PC-3 (cell line): ENCODE results near the gene FBXL4. TPM values are rescaled to one million over a fixed set of nuclear protein-coding genes. Genes with fewer than 3 reads are reported as not detected.
"Not testable (repeated sequence)": the region's sequence is repeated elsewhere in the genome, so short reads cannot be mapped to it uniquely, and the experiment has no call there.

Experiments
- ATAC-seq: fragments of 200-7000 bp; cut with Tn5 transposase; 2 replicates; pipeline ENCODE4 v1.9.1; 2020; ENCODE audit warnings: mild to moderate bottlenecking, moderate library complexity
- BruUV-seq: library from RNA; stranded (reverse); fragments of 400-500 nt; replicated peaks from 2 replicates; lab custom pipeline; 2021; lab: Mats Ljungman, UMichigan
- CTCF ChIA-PET: fragments of 300-600 bp; sonication (Branson Sonifier 250); formaldehyde crosslinking; loops from one replicate; lab custom pipeline; 2022; ENCODE audit warnings: antibody characterized with exemption; lab: Charles Lee
- POLR2A ChIA-PET: fragments of 300-600 bp; sonication (Branson Sonifier 250); formaldehyde crosslinking; loops from one replicate; lab custom pipeline; 2022; ENCODE audit warnings: antibody characterized with exemption; ENCODE audit not compliant: unreplicated experiment; lab: Charles Lee
- DNase-seq: peaks from one replicate; pipeline ENCODE4 v3.0.0-alpha.2; 2015
- H2AFZ ChIP-seq: fragments of 300-600 bp; sonication (generic); 2 replicates; pipeline ENCODE4 v1.6.0; 2016; ENCODE audit warnings: antibody characterized with exemption, low read length
- H3F3A ChIP-seq: fragments of 300-600 bp; sonication (generic); one replicate; pipeline ENCODE4 v1.6.0; 2017; ENCODE audit warnings: antibody characterized with exemption, low read length, control low read depth, mild to moderate bottlenecking; ENCODE audit not compliant: unreplicated experiment
- H3K27ac ChIP-seq: fragments of 300-600 bp; sonication (generic); 2 replicates; pipeline ENCODE4 v1.5.1; 2016; ENCODE audit warnings: mild to moderate bottlenecking, low read length
- H3K27me3 ChIP-seq: fragments of 300-600 bp; sonication (generic); 2 replicates; pipeline ENCODE4 v1.6.1; 2016; ENCODE audit warnings: low read length, mixed read lengths
- H3K36me3 ChIP-seq: fragments of 300-600 bp; sonication (generic); 2 replicates; pipeline ENCODE4 v1.6.1; 2016; ENCODE audit warnings: low read depth, mixed run types, low read length, mixed read lengths
- H3K4me1 ChIP-seq: fragments of 300-600 bp; sonication (generic); 2 replicates; pipeline ENCODE4 v1.5.1; 2016; ENCODE audit warnings: low read length; ENCODE audit not compliant: insufficient read depth
- H3K4me2 ChIP-seq: fragments of 300-600 bp; sonication (generic); 2 replicates; pipeline ENCODE4 v1.6.0; 2016; ENCODE audit warnings: low read length
- H3K4me3 ChIP-seq: fragments of 300-600 bp; sonication (generic); 2 replicates; pipeline ENCODE4 v1.5.1; 2016; ENCODE audit warnings: mild to moderate bottlenecking, low read length, mixed read lengths
- H3K79me2 ChIP-seq: fragments of 300-600 bp; sonication (generic); 2 replicates; pipeline ENCODE4 v1.6.1; 2017; ENCODE audit warnings: low read length, mixed read lengths
- H3K9ac ChIP-seq: fragments of 300-600 bp; sonication (generic); 2 replicates; pipeline ENCODE4 v1.6.0; 2016; ENCODE audit warnings: mild to moderate bottlenecking, low read length
- H3K9me2 ChIP-seq: fragments of 300-600 bp; sonication (generic); replicated peaks from 2 replicates; pipeline ENCODE4 v1.6.1; 2016; ENCODE audit warnings: mixed run types, low read length, mixed read lengths
- H3K9me3 ChIP-seq: fragments of 300-600 bp; sonication (generic); 2 replicates; pipeline ENCODE4 v1.6.1; 2016; ENCODE audit warnings: low read length, mixed read lengths
- H4K20me1 ChIP-seq: fragments of 300-600 bp; sonication (generic); 2 replicates; pipeline ENCODE4 v1.6.1; 2016; ENCODE audit warnings: low read length, mixed read lengths
- EZH2 ChIP-seq: fragments of 300-600 bp; sonication (generic); IDR thresholded peaks from one replicate; pipeline ENCODE4 v1.6.1; 2017; ENCODE audit warnings: antibody characterized with exemption, mild to moderate bottlenecking, low read length; ENCODE audit not compliant: unreplicated experiment
- EZH2phosphoT487 ChIP-seq: fragments of 300-600 bp; sonication (generic); IDR thresholded peaks from 2 replicates; pipeline ENCODE4 v1.6.1; 2018; ENCODE audit warnings: mild to moderate bottlenecking, antibody characterized with exemption, low read length, borderline replicate concordance
- intact Hi-C: fragments of 100-400 bp; cut with micrococcal nuclease; formaldehyde crosslinking; loops from 2 replicates; pipeline ENCODE4 v1.9.0; 2023
- total RNA-seq: library from RNA; depleted of rRNA; stranded (reverse); fragments of >200 nt; gene quantifications from 2 replicates; pipeline ENCODE4 v1.2.3, GENCODE V29; 2014
- TF ChIP-seq, protein P1 (sequence below): fragments of 300-600 bp; sonication (generic); conservative IDR thresholded peaks from 2 replicates; pipeline ENCODE4 v1.5.1; 2017; ENCODE audit warnings: antibody characterized with exemption, low read depth, mild to moderate bottlenecking, low read length

Gene FBXL4
- total RNA-seq, 1 experiment from 2014 or later = 3.8 TPM

DNA sequence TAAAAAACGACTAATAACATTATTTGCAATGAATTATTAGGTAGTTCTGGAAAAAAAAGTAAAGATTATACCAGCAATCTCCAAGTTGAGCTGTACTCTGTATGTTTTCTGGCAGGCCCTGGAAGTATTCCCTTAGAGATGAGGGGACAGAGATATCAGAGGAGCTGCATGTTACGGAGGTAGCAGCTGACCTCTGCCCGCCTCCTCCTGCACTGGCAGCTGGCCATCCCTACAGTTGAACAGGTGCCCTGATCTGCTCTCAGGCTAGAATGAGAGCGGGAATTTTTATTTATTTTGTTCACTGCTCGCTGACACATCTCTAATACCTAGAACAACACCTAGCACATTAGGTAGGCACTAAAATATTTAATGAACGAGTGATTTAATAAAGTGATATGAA lies 23.1 kb downstream of the FBXL4 start:
- Histone ChIP-seq H3F3A (no peaks in the 10 kb centered on the region), H3K4me2 (no peak overlapping the region), H3K9me3 (no peaks in the 10 kb centered on the region), H3K9me2 (no peaks in the 10 kb centered on the region), H3K27ac (no peak overlapping the region), H3K79me2 (no peaks in the 10 kb centered on the region), H3K9ac (no peak overlapping the region), H3K4me3 (no peak overlapping the region), H3K27me3 (no peaks in the 10 kb centered on the region), H3K36me3 (peaks cover 4% of the 10 kb centered on the region; the same call in 1 of the 2 replicates), H4K20me1 (no peaks in the 10 kb centered on the region), H2AFZ (no peak overlapping the region), H3K4me1 (no peaks in the 10 kb centered on the region)
- no TSS peak for BruUV-seq
- no peak for TF ChIP-seq EZH2phosphoT487
- TF ChIP-seq, protein P1, sequence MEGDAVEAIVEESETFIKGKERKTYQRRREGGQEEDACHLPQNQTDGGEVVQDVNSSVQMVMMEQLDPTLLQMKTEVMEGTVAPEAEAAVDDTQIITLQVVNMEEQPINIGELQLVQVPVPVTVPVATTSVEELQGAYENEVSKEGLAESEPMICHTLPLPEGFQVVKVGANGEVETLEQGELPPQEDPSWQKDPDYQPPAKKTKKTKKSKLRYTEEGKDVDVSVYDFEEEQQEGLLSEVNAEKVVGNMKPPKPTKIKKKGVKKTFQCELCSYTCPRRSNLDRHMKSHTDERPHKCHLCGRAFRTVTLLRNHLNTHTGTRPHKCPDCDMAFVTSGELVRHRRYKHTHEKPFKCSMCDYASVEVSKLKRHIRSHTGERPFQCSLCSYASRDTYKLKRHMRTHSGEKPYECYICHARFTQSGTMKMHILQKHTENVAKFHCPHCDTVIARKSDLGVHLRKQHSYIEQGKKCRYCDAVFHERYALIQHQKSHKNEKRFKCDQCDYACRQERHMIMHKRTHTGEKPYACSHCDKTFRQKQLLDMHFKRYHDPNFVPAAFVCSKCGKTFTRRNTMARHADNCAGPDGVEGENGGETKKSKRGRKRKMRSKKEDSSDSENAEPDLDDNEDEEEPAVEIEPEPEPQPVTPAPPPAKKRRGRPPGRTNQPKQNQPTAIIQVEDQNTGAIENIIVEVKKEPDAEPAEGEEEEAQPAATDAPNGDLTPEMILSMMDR = no peak
- TF ChIP-seq EZH2 = no peak
- DNase-seq (no peak), ATAC-seq (no peak)
- CTCF ChIA-PET = no interaction called here
- intact Hi-C loops = no loop called here
- POLR2A ChIA-PET = no interaction called here

DNA sequence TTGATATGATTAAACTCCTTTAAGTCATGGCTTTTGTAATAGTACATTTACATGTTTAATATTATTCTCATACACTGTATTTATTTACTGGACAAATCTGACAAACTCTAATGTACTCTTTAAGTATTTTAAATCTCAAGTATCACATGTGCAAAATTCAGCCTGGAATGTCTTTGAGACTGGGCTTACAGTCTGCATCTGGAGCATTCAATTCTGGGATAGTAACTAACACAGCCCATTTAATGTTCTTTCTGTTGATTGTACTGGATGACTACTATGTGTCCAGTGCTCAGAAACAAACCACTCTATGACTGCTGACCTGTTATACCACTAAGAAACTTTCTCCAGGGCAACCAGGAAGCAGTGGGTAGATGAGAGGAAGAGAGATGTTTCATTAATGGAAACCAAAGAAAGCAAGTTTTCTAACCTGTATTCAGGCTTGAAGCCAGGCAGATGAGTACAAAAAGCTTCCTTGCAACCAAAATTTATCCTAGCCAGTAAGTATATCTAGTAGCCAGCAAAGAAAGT lies 26.8 kb downstream of the FBXL4 start:
- no peaks in the 10 kb centered on the region for H3K36me3 ChIP-seq
- intact Hi-C loops = no loop called here
- no peaks in the 10 kb centered on the region for H3K4me1 ChIP-seq
- no peaks in the 10 kb centered on the region for H3K9me2 ChIP-seq
- H3K27ac ChIP-seq = no peak overlapping the region
- H3K9me3 ChIP-seq = no peaks in the 10 kb centered on the region
- no peaks in the 10 kb centered on the region for H3F3A ChIP-seq
- POLR2A ChIA-PET = no interaction called here
- no peak overlapping the region for H3K4me2 ChIP-seq
- ATAC-seq (no peak), DNase-seq (no peak)
- H3K4me3 ChIP-seq = no peak overlapping the region
- H3K9ac ChIP-seq = no peak overlapping the region
- TF ChIP-seq EZH2phosphoT487 (no peak), EZH2 (no peak)
- TF ChIP-seq, protein P1 = no peak
- no TSS peak for BruUV-seq
- no peaks in the 10 kb centered on the region for H3K27me3 ChIP-seq
- CTCF ChIA-PET = no interaction called here
- H3K79me2 ChIP-seq = no peaks in the 10 kb centered on the region
- H4K20me1 ChIP-seq = no peaks in the 10 kb centered on the region
- H2AFZ ChIP-seq = no peak overlapping the region

DNA sequence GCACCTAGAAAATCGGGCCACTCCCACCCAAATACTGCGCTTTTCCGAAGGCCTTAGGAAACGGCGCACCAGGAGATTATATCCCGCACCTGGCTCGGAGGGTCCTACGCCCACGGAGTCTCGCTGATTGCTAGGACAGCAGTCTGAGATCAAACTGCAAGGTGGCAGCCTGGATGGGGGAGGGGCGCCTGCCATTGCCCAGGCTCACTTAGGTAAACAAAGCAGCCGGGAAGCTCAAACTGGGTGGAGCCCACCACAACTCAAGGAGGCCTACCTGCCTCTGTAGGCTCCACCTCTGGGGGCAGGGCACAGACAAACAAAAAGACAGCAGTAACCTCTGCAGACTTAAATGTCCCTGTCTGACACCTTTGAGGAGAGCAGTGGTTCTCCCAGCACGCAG lies 36.8 kb downstream of the FBXL4 start:
- BruUV-seq, ATAC-seq, intact Hi-C loops: not testable (repeated sequence)

More for the DNA sequence above, 36.8 kb downstream of the FBXL4 start:
- H2AFZ ChIP-seq, CTCF ChIA-PET, H3K4me2 ChIP-seq, DNase-seq, H3K9ac ChIP-seq, H3K36me3 ChIP-seq, H4K20me1 ChIP-seq, H3K9me2 ChIP-seq, H3K4me3 ChIP-seq, POLR2A ChIA-PET, H3K79me2 ChIP-seq, H3F3A ChIP-seq, H3K27me3 ChIP-seq, H3K4me1 ChIP-seq, H3K27ac ChIP-seq, H3K9me3 ChIP-seq: not testable (repeated sequence)
